GM19043 (cell line): ENCODE results near the gene SRP19.
"Not testable (repeated sequence)": the region's sequence is repeated elsewhere in the genome, so short reads cannot be mapped to it uniquely, and the experiment has no call there.

Source experiments
- ATAC-seq: cut with Tn5 transposase; IDR thresholded peaks from one replicate; pipeline ENCODE4 v1.9.1; 2021; ENCODE audit warnings: low read depth; ENCODE audit not compliant: unreplicated experiment

Gene SRP19

GRCh38 chr5:112860929-112861637 lies at the start of gene SRP19:
Gene SRP19, plus strand, starts transcription at chr5:112861287. Its CDS starts 90 bp downstream, at chr5:112861377.
- peak; percentile 99 for ATAC-seq

- ATAC-seq: no peak
These were observed 48.5 kb upstream of the SRP19 start for GRCh38 chr5:112812549-112812948.

GRCh38 chr5:112820246-112820645 lies 40.8 kb upstream of the SRP19 start:
- no peak for ATAC-seq

- no peak for ATAC-seq
These were observed 38.6 kb upstream of the SRP19 start for GRCh38 chr5:112822456-112822855.

- no peak for ATAC-seq
These were observed 37.9 kb upstream of the SRP19 start for GRCh38 chr5:112823181-112823580.

GRCh38 chr5:112823656-112824055 lies 37.4 kb upstream of the SRP19 start:
- no peak for ATAC-seq

- ATAC-seq: no peak
These were observed 36.9 kb upstream of the SRP19 start for GRCh38 chr5:112824197-112824596.

- no peak for ATAC-seq
These were observed 30.7 kb upstream of the SRP19 start for GRCh38 chr5:112830378-112830777.

GRCh38 chr5:112833971-112834370 lies 27.1 kb upstream of the SRP19 start:
- no peak for ATAC-seq

GRCh38 chr5:112844489-112844888 lies 16.6 kb upstream of the SRP19 start:
- ATAC-seq: no peak

GRCh38 chr5:112846556-112846955 lies 14.5 kb upstream of the SRP19 start:
- no peak for ATAC-seq

GRCh38 chr5:112847306-112847705 lies 13.8 kb upstream of the SRP19 start:
- ATAC-seq: no peak

GRCh38 chr5:112848116-112848811 lies 12.8 kb upstream of the SRP19 start:
- peak; percentile 99 for ATAC-seq

GRCh38 chr5:112849912-112850311 lies 11.2 kb upstream of the SRP19 start:
- ATAC-seq: no peak

GRCh38 chr5:112854651-112855050 lies 6.4 kb upstream of the SRP19 start:
- no peak for ATAC-seq

- ATAC-seq: no peak
These were observed 3.2 kb upstream of the SRP19 start for GRCh38 chr5:112857866-112858265.

- not testable (repeated sequence) for ATAC-seq
These were observed 537 bp upstream of the SRP19 start for GRCh38 chr5:112860571-112860928.

GRCh38 chr5:112861638-112861985 lies 525 bp downstream of the SRP19 start:
- ATAC-seq: no peak

- no peak for ATAC-seq
These were observed 998 bp downstream of the SRP19 start for GRCh38 chr5:112862085-112862484.

GRCh38 chr5:112863549-112863948 lies 2.5 kb downstream of the SRP19 start:
- no peak for ATAC-seq

GRCh38 chr5:112865128-112865527 lies 4.0 kb downstream of the SRP19 start:
- no peak for ATAC-seq

GRCh38 chr5:112866739-112867138 lies 5.7 kb downstream of the SRP19 start:
- ATAC-seq: no peak
